ENCODE results near the gene CDKN1C.

CDKN1C gene

GRCh38 chr11:2916892-2917645 lies 31.5 kb upstream of the CDKN1C start:
- Histone ChIP-seq H3K4me1 (ENCODE audit: control insufficient read depth in 1 of 2, insufficient read depth in 1 of 2, low read depth in 1 of 2, low read length in 1 of 2) (no peaks in the 10 kb centered on the region), H3K4me3 (ENCODE audit: low read depth in 1 of 2, low read length in 1 of 2) (no peak overlapping the region), H3K36me3 (no peaks in the 10 kb centered on the region), H3K27ac (no peak overlapping the region), H3K27me3 (peaks cover 30% of the 10 kb centered on the region), H3K9me3 (no peaks in the 10 kb centered on the region)
- no peak for TF ChIP-seq CTCF (IDR thresholded peaks at IDR 0.05)

GRCh38 chr11:2916114-2916891 lies 30.7 kb upstream of the CDKN1C start:
- Histone ChIP-seq H3K27me3 (peaks cover 33% of the 10 kb centered on the region), H3K27ac (no peak overlapping the region), H3K36me3 (no peaks in the 10 kb centered on the region), H3K4me1 (ENCODE audit: control insufficient read depth in 1 of 2, insufficient read depth in 1 of 2, low read depth in 1 of 2, low read length in 1 of 2) (no peaks in the 10 kb centered on the region), H3K4me3 (ENCODE audit: low read depth in 1 of 2, low read length in 1 of 2) (no peak overlapping the region), H3K9me3 (no peaks in the 10 kb centered on the region)
- no peak for TF ChIP-seq CTCF (IDR thresholded peaks at IDR 0.05)

- Histone ChIP-seq H3K36me3 (no peaks in the 10 kb centered on the region), H3K4me1 (ENCODE audit: control insufficient read depth in 1 of 2, insufficient read depth in 1 of 2, low read depth in 1 of 2, low read length in 1 of 2) (no peaks in the 10 kb centered on the region), H3K27me3 (peaks cover 34% of the 10 kb centered on the region), H3K9me3 (no peaks in the 10 kb centered on the region), H3K4me3 (ENCODE audit: low read depth in 1 of 2, low read length in 1 of 2) (no peak overlapping the region), H3K27ac (no peak overlapping the region)
- TF ChIP-seq CTCF (IDR thresholded peaks at IDR 0.05): no peak
These were observed 29.9 kb upstream of the CDKN1C start for GRCh38 chr11:2915473-2915872.

- Histone ChIP-seq H3K4me1 (ENCODE audit: control insufficient read depth in 1 of 2, insufficient read depth in 1 of 2, low read depth in 1 of 2, low read length in 1 of 2) (no peaks in the 10 kb centered on the region), H3K9me3 (no peaks in the 10 kb centered on the region), H3K36me3 (peaks cover 4% of the 10 kb centered on the region), H3K4me3 (ENCODE audit: low read depth in 1 of 2, low read length in 1 of 2) (no peak overlapping the region), H3K27ac (no peak overlapping the region), H3K27me3 (peaks cover 43% of the 10 kb centered on the region)
- TF ChIP-seq CTCF (IDR thresholded peaks at IDR 0.05): no peak
These were observed 29.1 kb upstream of the CDKN1C start for GRCh38 chr11:2914455-2915195.

- Histone ChIP-seq H3K4me3 (ENCODE audit: low read depth in 1 of 2, low read length in 1 of 2) (no peak overlapping the region), H3K36me3 (peaks cover 7% of the 10 kb centered on the region)
These were observed 28.2 kb upstream of the CDKN1C start for GRCh38 chr11:2913776-2914175.

More at GRCh38 chr11:2913776-2914175, 28.2 kb upstream of the CDKN1C start:
- Histone ChIP-seq H3K27me3 (peaks cover 51% of the 10 kb centered on the region), H3K27ac (no peak overlapping the region), H3K9me3 (no peaks in the 10 kb centered on the region), H3K4me1 (ENCODE audit: control insufficient read depth in 1 of 2, insufficient read depth in 1 of 2, low read depth in 1 of 2, low read length in 1 of 2) (no peaks in the 10 kb centered on the region)
- no peak for TF ChIP-seq CTCF (IDR thresholded peaks at IDR 0.05)
